Thyroid gland (tissue), 4 donors: ENCODE results near the gene FAM3A. TPM values are rescaled to one million over a fixed set of nuclear protein-coding genes. Genes with fewer than 3 reads are reported as not detected.
"Not testable (repeated sequence)": the region's sequence is repeated elsewhere in the genome, so short reads cannot be mapped to it uniquely, and the experiment has no call there.

Experiments
- DNase-seq, 2 donors: peaks; one replicate each; pipeline ENCODE4 v3.0.0-alpha.2; 2019
- H3K27ac ChIP-seq, 3 donors: fragments of 200-600 bp; sonication (generic); 1 replicate in 2 of 3; 2 replicates in 1 of 3; pipeline ENCODE4 v1.5.1; 2016 to 2019; ENCODE audit warnings: mild to moderate bottlenecking in 1 of 3, moderate library complexity in 1 of 3
- H3K27me3 ChIP-seq: fragments of 200-600 bp; sonication (generic); one replicate; pipeline ENCODE4 v1.5.1; 2019
- H3K36me3 ChIP-seq, 2 donors: fragments of 200-600 bp; sonication (generic); one replicate each; pipeline ENCODE4 v1.5.1; 2016 to 2019
- H3K4me1 ChIP-seq, 2 donors: fragments of 200-600 bp; sonication (generic); one replicate each; pipeline ENCODE4 v1.5.1; 2017 to 2019
- H3K4me3 ChIP-seq, 3 donors: fragments of 200-600 bp; sonication (generic); replicated peaks in 1 of 3; 1 replicate in 2 of 3; 2 replicates in 1 of 3; pipeline ENCODE4 v1.5.1; 2016; ENCODE audit warnings: mild to moderate bottlenecking in 1 of 3
- H3K9me3 ChIP-seq: fragments of 200-600 bp; sonication (generic); one replicate; pipeline ENCODE4 v1.5.1; 2017
- POLR2A ChIP-seq, 2 donors: fragments of 450-650 bp; IDR thresholded peaks; one replicate each; pipeline ENCODE4 v1.6.1; 2017; ENCODE audit warnings: antibody characterized with exemption in 2 of 2, mild to moderate bottlenecking in 2 of 2, moderate library complexity in 1 of 2
- WGBS, 2 donors: methylation state at CpG; one replicate each; pipeline ENCODE4 v1.1.5; 2017; 5-methylcytosine and 5-hydroxymethylcytosine counted together
- intact Hi-C: fragments of 100-400 bp; cut with DNase I; formaldehyde crosslinking; loops from one replicate; pipeline ENCODE4 v1.15.1; 2023
- total RNA-seq, 4 donors: library from RNA; depleted of rRNA; stranded (reverse); fragments of >200 nt; gene quantifications; one replicate each; pipeline ENCODE4 v1.2.3, GENCODE V29; 2016
- TF ChIP-seq, protein P1 (sequence below), 6 experiments: fragments of 200-600 bp in 3 of 6; fragments of 450-650 bp in 3 of 6; sonication (generic) in 3 of 6; IDR thresholded peaks; one replicate each; pipeline ENCODE4 v1.5.1; 2016 to 2019; ENCODE audit warnings: antibody characterized with exemption in 6 of 6, mild to moderate bottlenecking in 2 of 6, inconsistent platforms in 1 of 6, moderate library complexity in 1 of 6

The FAM3A gene
- total RNA-seq, 4 donors from 2014 or later: 56.3 to 67.7 (median 65.3) TPM

DNA sequence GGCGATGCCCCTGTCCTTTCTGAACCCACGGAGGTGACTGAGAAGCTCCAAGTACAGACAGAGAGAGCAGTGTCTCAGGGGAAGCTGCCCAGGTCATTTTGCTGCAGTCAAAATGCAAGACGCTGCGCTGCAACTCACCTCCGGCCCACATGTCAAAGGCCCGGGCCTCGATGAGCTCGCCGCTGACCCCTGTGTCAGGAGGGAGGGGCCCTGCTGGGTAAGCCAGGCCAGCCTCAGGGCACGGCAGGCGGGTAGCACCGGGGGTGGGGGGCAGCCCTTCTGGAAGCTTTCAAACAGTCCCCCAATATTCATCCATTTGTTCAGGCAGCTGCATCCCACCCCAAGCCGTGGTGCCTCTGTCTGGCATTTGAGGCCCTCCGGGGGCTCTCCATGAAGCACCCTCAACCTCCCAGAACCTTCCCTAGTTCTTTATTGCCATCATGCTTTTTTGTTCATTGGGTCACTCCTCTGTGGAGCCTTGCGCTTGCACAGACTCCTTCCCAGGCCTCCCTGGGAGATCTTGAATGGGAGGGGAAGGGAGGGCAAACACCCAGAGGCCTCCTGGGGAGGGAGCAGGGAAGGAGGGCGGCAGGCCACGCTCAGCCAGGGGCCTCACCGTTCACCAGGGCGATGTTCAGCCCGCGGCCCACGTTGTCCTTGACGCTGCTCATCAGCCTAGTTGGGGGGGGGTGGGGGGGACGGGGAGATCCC is 8.2 kb downstream of the FAM3A start:
- Histone ChIP-seq H3K4me3 (no peak overlapping the region), H3K27ac (no peak overlapping the region), H3K4me1 (no peaks in the 10 kb centered on the region), H3K27me3 (no peaks in the 10 kb centered on the region), H3K36me3 (peaks cover 3 to 6% of the 10 kb centered on the region in 2 donors), H3K9me3 (no peaks in the 10 kb centered on the region)
- no peak for TF ChIP-seq POLR2A (IDR thresholded peaks at IDR 0.05)
- TF ChIP-seq, protein P1, sequence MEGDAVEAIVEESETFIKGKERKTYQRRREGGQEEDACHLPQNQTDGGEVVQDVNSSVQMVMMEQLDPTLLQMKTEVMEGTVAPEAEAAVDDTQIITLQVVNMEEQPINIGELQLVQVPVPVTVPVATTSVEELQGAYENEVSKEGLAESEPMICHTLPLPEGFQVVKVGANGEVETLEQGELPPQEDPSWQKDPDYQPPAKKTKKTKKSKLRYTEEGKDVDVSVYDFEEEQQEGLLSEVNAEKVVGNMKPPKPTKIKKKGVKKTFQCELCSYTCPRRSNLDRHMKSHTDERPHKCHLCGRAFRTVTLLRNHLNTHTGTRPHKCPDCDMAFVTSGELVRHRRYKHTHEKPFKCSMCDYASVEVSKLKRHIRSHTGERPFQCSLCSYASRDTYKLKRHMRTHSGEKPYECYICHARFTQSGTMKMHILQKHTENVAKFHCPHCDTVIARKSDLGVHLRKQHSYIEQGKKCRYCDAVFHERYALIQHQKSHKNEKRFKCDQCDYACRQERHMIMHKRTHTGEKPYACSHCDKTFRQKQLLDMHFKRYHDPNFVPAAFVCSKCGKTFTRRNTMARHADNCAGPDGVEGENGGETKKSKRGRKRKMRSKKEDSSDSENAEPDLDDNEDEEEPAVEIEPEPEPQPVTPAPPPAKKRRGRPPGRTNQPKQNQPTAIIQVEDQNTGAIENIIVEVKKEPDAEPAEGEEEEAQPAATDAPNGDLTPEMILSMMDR (IDR thresholded peaks at IDR 0.05): no peak
- intact Hi-C loops: no loop called here
- DNase-seq: no peak
- WGBS, 2 donors: 88 to 91% methylated on average over 5 to 6 of the region's 24 CpGs

GRCh38 chrX:154506483-154507332 is 9.3 kb downstream of the FAM3A start:
- no peaks in the 10 kb centered on the region for H3K4me1 ChIP-seq
- 80 to 94% methylated on average over 4 to 19 of the region's 37 CpGs for WGBS, 2 donors
- intact Hi-C loops: no loop called here
- peaks cover 3 to 6% of the 10 kb centered on the region in 2 donors for H3K36me3 ChIP-seq
- H3K4me3 ChIP-seq: no peak overlapping the region
- H3K27me3 ChIP-seq: no peaks in the 10 kb centered on the region
- H3K9me3 ChIP-seq: no peaks in the 10 kb centered on the region
- no peak overlapping the region for H3K27ac ChIP-seq
- no peak for DNase-seq
- TF ChIP-seq POLR2A (IDR thresholded peaks at IDR 0.05): no peak
- TF ChIP-seq, protein P1 (IDR thresholded peaks at IDR 0.05): no peak

DNA sequence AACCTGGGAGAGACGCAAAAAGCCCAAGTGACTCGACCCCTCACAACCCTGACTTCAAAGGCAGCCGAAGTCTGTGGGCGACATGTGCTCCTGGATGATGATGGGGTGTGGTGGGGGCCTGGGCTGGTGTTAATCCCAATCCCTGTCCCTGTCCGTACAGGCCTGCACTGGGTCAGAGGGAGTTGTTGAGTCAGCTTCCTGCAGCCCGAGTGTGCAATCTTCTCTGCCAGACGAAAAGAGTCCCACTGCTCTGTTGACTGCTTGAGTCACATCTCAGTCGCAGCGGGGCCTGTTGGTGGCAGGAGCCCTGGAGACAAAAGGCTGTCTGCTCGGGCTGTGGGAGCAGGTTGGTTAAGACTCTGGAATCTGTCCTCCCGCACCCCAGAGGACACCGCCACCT is 10.3 kb downstream of the FAM3A start:
- intact Hi-C loops: no loop called here
- no peak overlapping the region for H3K27ac ChIP-seq
- WGBS, 2 donors: 87% methylated on average over 3 of the region's 12 CpGs; no CpG with 5 or more reads in 1 of the 2 donors
- H3K4me1 ChIP-seq: no peaks in the 10 kb centered on the region
- TF ChIP-seq, protein P1 (IDR thresholded peaks at IDR 0.05): no peak
- TF ChIP-seq POLR2A (IDR thresholded peaks at IDR 0.05): no peak
- no peak overlapping the region for H3K4me3 ChIP-seq
- H3K27me3 ChIP-seq: no peaks in the 10 kb centered on the region
- no peak for DNase-seq
- H3K36me3 ChIP-seq: peaks cover 3 to 6% of the 10 kb centered on the region in 2 donors
- no peaks in the 10 kb centered on the region for H3K9me3 ChIP-seq

GRCh38 chrX:154502989-154503388 is 13.0 kb downstream of the FAM3A start:
- no peak overlapping the region for H3K27ac ChIP-seq
- no peaks in the 10 kb centered on the region for H3K4me1 ChIP-seq
- H3K9me3 ChIP-seq: no peaks in the 10 kb centered on the region
- H3K27me3 ChIP-seq: no peaks in the 10 kb centered on the region
- DNase-seq: no peak
- 94 to 98% methylated on average over 3 of the region's 3 CpGs for WGBS, 2 donors
- H3K36me3 ChIP-seq: peaks cover 3 to 6% of the 10 kb centered on the region in 2 donors
- TF ChIP-seq, protein P1 (IDR thresholded peaks at IDR 0.05): no peak
- no peak for TF ChIP-seq POLR2A (IDR thresholded peaks at IDR 0.05)
- intact Hi-C loops: no loop called here
- no peak overlapping the region for H3K4me3 ChIP-seq

DNA sequence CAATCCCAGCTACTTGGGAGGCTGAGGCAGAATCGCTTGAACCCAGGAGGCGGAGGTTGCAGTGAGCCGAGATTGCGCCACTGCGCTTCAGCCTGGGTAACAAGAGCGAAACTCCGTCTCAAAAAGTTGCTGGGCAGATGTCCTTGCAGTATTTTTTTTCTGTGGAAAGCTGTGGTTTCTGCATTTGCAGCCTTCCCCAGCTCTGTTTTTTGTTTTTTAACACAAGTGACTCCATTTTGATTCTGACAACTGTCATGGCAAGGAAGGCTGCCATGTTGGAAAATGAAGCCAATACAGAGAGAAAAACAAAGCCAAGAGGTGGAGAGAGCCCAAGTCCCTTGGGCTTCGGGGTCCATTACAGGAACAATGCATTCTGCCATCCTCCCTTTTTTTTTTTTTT is 13.9 kb downstream of the FAM3A start:
- H3K4me1 ChIP-seq: no peaks in the 10 kb centered on the region
- intact Hi-C loops: no loop called here
- WGBS, 2 donors: 95 to 97% methylated on average over 3 to 8 of the region's 8 CpGs
- TF ChIP-seq, protein P1 (IDR thresholded peaks at IDR 0.05): no peak
- no peak for TF ChIP-seq POLR2A (IDR thresholded peaks at IDR 0.05)
- peaks cover 0 to 3% of the 10 kb centered on the region in 2 donors for H3K36me3 ChIP-seq
- DNase-seq: no peak
- no peak overlapping the region for H3K4me3 ChIP-seq
- no peaks in the 10 kb centered on the region for H3K27me3 ChIP-seq
- H3K9me3 ChIP-seq: no peaks in the 10 kb centered on the region
- no peak overlapping the region for H3K27ac ChIP-seq

DNA sequence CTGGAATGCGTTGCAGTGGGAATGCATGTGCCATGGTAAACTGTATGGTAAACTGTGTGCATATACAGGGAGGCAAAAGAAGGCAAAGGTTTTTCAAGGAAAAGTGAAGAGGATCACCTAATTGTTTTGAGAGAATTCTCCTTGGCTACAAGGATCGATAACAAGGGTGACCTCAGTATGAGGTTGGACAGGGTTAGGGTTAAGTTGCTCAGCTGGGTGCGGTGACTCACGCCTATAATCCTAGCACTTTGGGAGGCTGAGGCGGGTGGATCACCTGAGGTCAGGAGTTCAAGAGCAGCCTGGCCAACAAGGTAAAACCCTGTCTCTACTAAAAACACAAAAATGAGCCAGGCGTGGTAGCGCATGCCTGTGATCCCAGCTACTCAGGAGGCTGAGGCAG is 14.6 kb downstream of the FAM3A start:
- intact Hi-C loops, H3K27me3 ChIP-seq, H3K4me1 ChIP-seq, H3K27ac ChIP-seq, H3K9me3 ChIP-seq, DNase-seq, H3K36me3 ChIP-seq, H3K4me3 ChIP-seq: not testable (repeated sequence)
- WGBS, 2 donors: 76 to 88% methylated on average over 5 to 7 of the region's 7 CpGs

DNA sequence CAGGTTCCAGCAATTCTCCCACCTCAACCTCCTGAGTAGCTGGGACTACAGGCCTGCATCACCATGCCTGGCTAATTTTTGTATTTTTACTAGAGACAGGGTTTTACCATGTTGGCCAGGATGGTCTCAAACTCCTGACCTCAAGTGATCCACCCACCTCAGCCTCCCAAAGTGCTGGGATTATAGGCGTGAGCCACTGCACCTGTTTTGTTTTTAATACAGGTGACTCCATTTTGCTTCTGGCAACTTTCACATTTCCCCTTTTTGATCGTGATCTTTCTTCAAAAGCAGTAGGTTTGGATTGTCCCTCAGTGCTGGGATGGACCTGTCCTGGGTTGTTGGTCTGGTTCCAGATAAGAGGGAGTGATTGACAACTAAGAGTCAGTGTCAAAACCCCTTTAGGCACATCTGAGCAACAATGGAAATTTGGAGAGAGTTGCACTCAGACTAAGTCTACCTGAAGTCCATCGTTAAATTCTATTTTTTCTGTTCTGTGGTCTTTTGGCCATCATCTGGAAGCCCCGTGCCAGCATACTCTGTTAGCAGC is 19.4 kb downstream of the FAM3A start:
- intact Hi-C loops, H3K36me3 ChIP-seq, H3K27ac ChIP-seq, H3K27me3 ChIP-seq, DNase-seq, H3K4me3 ChIP-seq, H3K4me1 ChIP-seq, H3K9me3 ChIP-seq: not testable (repeated sequence)
- 86 to 87% methylated on average over 4 of the region's 4 CpGs for WGBS, 2 donors
